GM18505 (cell line): ENCODE data around the gene TNS1.

ENCODE experiments used
- ATAC-seq: cut with Tn5 transposase; IDR thresholded peaks from one replicate; pipeline ENCODE4 v1.9.1; 2021; ENCODE audit not compliant: unreplicated experiment
- POLR2A ChIP-seq: IDR thresholded peaks from 4 replicates; pipeline ENCODE4 v1.6.1; 2011; ENCODE audit warnings: borderline replicate concordance; ENCODE audit not compliant: insufficient read depth, insufficient read length; ENCODE audit errors: extremely low read depth

Gene TNS1

DNA sequence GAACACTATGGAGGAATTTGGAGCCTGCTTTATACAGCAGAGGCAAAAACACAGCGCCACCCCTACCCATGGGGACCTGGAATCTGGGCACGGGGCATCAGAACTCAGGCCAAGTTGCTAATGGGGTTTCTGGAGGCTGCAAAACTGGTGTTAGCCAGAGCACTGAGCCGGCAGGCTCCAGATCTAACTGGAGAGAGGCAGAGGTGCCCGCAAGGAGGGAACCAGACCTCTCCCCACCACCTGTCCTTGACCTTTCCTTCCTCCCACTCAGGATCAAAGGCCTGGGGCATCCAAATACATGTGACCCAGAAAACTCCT is 126.6 kb downstream of the TNS1 start:
- TF ChIP-seq POLR2A, result no peak
- no peak for ATAC-seq

DNA sequence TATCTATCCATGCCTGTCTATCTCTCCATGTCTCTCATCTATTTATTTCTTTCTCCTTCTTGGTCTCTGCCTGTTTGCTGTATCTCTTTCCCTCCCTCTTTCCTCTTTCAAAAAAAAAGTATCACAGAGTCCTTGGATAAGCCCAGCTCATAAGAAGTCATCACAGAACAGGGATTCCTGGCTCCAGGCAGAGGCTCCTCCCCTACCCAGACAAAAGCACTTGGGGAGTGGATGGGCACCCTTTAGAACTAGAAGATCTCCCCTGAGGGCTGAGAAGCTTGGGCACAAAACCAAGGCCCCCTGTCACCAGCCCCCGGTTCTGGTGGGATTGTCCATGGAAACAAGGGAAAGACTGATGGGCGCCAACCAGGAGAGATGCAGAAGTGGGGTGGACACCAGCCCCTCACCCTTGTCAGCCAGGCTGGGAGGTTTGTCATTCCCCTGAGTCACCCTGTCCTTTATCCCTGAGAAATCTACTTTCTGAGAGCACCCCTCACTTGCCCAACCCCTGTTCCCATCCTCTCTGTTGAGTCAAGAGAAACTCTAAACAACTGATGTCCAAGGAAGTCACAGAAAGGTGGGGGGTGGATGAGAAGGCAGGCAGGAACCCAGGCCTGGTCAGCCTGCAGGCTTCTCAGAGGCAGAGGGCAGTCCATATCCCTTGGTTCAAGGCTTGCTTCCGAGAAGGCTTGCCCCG is 127.1 kb downstream of the TNS1 start:
- ATAC-seq, result no peak
- no peak for TF ChIP-seq POLR2A

DNA sequence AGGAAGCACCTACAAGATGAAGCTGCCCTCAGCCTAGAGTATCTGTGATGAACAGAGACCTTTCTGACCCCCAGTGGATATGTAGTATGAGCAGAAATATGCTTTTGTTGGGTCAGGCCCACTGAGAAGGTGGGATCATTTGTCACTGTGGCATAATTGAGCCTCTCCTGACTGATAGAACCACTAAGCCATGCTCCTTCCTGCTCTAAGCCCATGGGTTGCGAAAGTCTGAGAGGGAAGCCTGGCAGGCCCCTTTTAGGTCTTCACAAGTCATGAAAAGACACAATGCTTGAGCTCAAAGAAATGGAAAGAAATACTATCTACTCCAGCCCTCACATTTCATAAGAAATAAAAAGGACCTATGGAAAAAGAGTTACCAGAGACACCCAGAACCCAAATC is 127.7 kb downstream of the TNS1 start:
- no peak for ATAC-seq
- TF ChIP-seq POLR2A, result no peak

DNA sequence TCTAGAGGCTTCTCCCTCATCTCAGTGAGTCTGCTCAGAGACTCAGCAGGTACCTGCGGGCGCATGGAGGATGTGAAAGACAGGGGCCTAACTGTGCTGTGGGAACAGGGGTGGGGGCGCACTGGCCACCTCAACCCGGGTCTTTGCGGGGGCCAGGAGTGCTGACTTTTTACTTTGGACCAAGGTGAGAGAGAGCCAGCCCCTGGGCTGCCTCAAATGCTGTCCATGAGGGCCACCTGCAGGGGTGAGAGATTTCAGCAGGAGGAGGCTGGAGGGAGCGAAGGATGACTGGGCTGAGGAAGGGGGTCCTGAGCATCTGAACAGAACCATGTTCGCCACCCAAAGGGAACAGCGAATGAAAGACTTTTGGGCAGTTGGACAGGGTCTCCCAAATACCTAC is 129.4 kb downstream of the TNS1 start:
- TF ChIP-seq POLR2A, result no peak
- ATAC-seq, result no peak

DNA sequence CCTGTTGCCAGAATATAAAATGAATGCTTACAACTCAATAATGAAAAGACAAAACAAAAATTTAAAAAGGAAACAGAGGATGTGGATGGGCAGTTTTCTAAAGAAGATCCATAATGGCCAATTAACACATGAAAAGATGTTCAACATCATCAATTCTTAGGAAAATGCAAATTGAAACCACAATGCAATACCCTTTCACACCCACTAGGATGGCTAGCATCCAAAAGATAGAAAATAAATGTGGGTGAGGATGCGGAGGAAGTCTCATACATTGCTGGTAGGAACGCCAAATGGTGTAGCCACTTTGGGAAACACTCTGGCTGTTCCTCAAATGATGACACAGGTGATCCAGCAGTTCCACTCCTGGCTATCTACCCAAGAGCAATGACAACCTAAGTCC is 130.5 kb downstream of the TNS1 start:
- TF ChIP-seq POLR2A, result no peak
- ATAC-seq, result no peak

DNA sequence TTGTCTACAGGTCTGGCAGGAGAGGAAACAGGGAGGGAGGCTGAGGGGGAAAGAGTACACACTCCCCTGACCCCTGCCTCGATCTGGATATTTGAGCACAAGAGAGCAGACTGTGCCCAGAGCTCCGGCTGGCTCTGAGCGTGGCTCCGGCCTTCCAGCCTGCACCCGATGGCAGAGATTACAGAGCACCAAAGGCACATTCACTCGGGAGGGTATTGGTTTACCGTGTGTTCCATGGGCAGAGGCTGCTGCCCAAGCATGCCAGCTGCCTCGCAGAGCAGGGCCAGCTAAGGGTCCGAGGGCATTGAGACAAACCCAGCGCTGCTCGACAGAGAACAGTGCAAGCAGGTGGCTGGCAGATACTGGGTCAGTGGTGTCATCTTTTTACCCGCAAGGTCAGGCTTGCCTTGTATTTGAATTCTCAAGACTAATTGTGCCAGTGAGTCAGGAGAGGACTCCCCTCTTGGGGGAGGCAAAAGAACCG is 132.2 kb downstream of the TNS1 start:
- TF ChIP-seq POLR2A, result no peak
- no peak for ATAC-seq

DNA sequence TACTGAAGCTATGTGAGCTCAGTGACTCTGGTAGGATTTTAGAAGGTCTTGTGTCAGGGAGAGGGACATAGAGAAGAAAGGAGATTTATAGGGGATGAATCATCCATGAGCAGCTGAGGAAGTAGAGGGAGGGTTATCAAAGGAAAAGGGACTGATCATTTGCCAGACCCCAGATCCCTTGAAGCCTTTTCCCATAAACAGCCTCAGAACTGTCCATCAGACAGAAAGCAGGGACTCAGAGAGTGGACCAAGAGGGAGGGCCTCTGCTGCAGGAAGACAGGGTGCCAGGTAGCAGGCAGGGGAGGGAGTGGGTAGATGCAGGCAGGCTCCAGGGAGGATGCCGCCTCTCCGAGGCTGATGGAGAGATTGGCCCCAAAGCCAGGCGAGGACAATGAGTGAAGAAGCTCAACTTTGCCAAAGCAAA is 133.9 kb downstream of the TNS1 start:
- no peak for ATAC-seq

DNA sequence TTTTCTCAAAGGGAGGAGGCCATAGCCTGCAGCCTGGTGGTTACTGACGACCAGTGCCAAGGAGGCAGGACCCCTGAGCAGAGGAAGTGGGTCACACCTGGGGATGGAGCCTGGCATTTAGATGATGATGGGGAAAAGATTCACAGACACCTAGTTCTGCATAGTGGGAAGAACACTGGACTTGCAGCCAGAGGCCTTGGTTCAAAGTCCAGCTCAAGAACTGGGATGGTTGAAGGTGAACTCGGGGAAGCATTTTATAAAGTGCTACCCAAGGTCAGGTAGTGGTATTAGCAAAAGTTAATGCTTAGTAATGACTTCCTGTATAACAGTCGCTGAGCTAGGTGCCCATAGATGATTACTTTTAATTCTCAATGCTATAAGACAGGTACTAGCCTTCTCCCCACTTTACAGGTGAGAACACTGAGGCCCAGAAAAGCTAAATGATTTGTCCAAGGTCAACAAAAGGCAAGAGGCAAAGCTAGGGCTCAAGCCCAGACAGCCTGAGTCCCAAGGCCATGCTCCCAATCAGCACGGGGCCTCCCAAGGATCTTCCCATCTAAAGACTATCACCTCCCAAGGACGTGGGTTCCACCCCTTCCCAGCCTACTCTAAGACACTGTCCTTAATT is 134.4 kb downstream of the TNS1 start:
- no peak for ATAC-seq
- no peak for TF ChIP-seq POLR2A

More for the DNA sequence above, 133.9 kb downstream of the TNS1 start:
- TF ChIP-seq POLR2A, result no peak

- ATAC-seq, result no peak
These were observed 136.3 kb downstream of the TNS1 start for GRCh38 chr2:217866457-217866856.

GRCh38 chr2:217864963-217865772 is 137.6 kb downstream of the TNS1 start:
- no peak for TF ChIP-seq POLR2A
- peak; percentile 86 for ATAC-seq

More at GRCh38 chr2:217866457-217866856, 136.3 kb downstream of the TNS1 start:
- TF ChIP-seq POLR2A, result no peak

GRCh38 chr2:217863883-217864282 is 138.9 kb downstream of the TNS1 start:
- no peak for ATAC-seq
- no peak for TF ChIP-seq POLR2A

- no peak for TF ChIP-seq POLR2A
- no peak for ATAC-seq
These were observed 141.4 kb downstream of the TNS1 start for GRCh38 chr2:217861334-217861877.

DNA sequence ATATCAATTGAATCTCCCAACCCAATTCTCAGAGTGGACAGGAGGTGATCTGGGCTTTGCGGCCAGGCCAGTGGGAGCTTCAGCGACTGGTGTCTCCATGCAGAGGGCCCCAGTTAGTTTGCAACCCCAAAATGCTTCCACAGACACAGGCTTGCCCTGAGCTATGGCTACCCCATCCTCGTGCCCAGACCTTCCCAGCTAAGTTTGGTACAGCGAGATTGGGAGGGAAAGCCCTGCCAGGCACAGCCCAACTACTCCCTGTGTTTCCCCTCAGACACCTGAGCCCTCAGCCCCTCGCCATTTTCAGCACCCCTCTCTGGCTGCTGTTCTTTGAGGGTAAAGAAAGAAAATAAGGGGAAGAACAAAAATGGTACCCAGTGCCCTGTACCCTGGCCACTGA is 142.9 kb downstream of the TNS1 start:
- TF ChIP-seq POLR2A, result no peak
- ATAC-seq, result no peak
